Measurements from ENCODE around the gene CCNY.
"Not testable (repeated sequence)": the region's sequence is repeated elsewhere in the genome, so short reads cannot be mapped to it uniquely, and the experiment has no call there.

The CCNY gene

GRCh38 chr10:35387768-35388167, 51.5 kb downstream of the CCNY start:
- no peak for FAIRE-seq

DNA sequence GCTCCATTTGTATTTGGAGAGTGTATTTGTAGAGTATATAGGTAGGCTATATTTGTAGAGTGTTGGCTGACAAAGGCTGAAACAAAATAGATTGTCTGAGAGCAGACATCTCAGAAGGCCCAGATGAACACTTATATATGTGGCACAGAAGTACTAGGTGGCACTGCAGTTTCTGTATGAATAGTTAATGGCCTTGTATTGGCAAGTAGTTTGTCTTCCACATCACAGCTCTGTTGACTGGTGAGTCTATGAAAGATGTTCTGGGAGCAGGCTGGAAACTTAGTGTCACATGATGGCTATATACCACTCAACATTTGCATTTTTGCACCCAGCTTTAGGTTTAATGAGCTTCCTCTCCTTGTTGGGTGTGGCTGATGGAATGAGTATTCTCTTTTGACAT, 51.9 kb downstream of the CCNY start:
- no peak for FAIRE-seq

DNA sequence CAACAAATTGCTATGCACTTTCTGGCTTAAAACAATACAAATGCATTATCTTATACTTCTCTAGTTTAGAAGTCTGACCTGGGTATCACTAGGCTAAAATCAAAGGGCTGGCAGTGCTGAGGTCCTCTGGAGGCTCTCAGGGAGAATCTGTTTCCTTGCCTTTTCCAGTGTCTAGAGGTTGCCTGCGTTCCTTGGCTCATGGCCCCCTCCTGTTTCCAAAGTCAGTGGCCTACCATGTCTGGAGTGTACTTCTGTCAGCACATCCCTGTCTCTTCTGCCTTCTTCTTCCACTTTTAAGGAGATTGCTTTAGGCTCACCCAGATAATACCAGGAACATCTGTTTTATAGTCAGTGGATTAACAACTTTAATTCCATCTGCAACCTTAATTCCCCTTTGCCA, 52.4 kb downstream of the CCNY start:
- FAIRE-seq: no peak

DNA sequence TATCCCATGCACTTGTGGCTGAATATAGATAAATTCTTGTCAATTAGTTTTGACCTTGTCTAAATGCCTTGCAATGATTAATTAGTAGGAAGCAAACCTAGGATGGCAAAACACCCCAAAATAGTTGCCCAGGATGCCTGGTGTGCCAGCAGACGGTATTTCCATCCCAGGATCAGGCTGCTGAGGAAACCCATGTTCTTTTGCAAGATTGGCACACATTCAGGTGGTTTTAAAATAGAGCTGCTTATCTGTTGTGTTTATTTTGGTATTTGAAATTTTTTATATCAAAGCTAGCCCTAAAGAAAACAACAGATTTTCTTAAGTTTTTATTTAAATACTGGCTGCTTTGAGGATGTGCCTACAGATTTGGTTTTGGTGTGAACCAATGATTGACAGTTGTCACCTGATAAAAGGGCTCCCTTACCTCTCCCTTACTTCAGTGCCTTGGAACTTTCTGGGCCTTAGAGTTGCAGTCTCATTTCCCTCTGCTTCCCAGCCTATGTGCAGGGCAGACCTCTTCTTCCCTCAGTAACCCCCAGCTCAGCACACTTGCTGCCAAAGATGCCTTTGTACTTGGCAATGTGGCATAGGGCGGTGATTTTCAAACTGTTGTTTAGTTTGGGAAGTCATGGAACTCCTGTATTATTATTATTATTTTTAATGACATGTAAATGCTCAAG, 54.0 kb downstream of the CCNY start:
- no peak for FAIRE-seq

DNA sequence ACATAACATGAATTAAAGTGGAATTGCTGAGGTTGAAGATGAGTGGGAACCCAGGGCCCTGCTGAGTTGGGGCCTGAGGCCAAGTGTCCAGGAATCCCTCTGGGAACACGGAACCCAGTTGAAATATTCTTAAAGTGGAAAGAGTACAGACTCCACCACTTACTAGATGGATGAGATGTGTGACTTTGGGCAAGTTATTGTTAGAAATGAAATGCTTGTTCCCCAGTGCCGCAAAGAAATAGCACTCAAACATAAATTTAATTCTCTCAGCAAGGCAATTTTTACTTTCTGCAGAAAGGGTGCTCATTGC, 54.5 kb downstream of the CCNY start:
- no peak for FAIRE-seq

DNA sequence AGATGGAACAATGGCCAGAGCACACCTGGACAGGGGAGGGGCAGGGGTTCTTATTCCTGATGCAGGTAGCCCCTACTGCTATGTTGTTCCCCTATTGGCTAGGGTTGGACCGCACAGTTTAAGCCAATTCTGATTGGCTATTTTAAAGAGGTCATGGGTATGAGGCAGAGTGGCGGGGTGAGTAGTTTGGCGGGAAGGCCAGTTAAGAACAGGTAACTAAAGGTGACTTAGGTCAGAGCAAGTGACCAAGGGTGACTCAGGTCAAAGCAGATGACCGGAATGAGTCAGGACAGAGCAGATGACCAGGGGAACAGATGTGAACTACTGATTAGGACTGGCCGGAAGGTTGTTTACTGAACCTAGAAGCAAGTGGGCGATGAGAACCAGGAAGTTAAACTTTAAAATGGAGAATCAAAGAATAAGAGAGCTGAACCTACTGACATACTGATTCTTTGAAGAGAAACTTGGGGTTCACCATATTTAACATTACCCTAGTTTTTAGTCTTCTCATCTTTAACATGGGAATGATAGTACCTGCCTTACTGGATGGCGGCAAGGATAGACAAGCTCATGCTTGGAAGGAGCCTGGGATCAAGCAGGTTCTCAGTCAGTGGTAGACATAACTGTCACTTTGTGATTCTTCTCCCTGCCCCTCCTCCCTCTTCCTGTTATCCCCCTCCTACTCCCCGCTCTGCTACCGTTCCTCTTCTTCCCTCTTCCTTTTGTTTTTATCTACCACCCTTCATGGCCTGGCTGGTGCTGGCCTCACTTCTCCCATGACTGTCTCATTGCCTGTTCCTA, 55.0 kb downstream of the CCNY start:
- no peak for FAIRE-seq

- no peak for FAIRE-seq
These were observed 55.6 kb downstream of the CCNY start for GRCh38 chr10:35391954-35392262.

DNA sequence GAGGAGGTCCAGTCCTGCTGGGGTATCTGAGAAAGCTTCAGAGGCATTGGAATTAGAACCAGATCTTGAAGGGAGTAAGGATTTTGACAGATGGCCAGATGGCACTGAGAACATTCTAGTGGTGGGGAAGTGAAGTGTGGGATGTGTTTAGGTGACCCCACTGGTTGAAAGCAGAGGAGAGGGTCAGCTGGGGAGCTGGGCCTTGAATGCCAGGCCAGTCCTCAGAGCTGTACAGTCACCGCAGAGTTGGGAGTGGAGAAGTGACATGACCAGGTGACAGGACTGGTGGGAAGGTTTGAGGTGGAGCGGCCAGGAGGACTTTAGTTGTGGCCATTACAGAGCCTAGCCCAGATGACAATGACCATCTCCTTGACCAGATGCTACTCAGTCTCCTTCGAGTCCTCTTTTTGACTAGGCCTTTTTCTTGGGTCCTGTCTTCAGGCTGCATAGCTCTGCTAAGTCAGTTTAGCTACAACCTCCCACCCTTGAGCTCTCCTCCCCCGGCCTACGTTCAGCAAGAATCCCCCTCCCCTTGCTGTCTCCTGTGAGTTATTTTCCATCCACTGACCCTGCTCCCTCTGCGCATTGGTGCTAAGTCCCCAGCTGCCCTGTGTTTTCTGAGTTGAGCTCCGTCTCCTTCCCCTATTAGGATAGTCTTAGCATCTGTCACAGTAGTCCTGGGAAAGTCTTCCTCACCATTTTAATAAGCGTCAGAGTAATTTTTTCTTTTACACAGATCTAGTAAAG, 56.3 kb downstream of the CCNY start:
- FAIRE-seq: no peak

GRCh38 chr10:35394411-35394851, 58.1 kb downstream of the CCNY start:
- no peak for FAIRE-seq

GRCh38 chr10:35394934-35395333, 58.6 kb downstream of the CCNY start:
- FAIRE-seq: no peak

- no peak for FAIRE-seq
These were observed 60.5 kb downstream of the CCNY start for GRCh38 chr10:35396560-35397434.

DNA sequence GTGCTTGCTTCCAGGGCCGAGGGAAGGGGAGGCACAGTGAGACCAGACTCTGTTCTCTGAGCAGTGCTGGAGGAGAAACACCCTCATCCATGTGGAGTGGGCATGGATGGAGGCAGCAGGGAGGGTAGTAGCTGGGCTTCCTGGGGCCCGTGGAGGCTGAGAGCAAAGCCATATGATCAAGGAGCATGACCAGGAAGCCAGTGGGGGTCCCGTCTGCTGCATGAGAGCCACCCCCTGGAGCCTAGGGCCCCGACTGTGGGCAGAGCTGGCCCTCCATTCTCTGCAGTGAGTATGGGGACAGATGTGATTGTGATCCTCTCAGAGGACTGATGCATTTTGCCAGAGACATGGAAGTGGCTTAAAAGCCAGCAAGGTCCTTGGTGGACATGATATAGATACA, 61.6 kb downstream of the CCNY start:
- no peak for FAIRE-seq

GRCh38 chr10:35398355-35398754, 62.0 kb downstream of the CCNY start:
- no peak for FAIRE-seq

- FAIRE-seq: no peak
These were observed 62.6 kb downstream of the CCNY start for GRCh38 chr10:35398908-35399307.

DNA sequence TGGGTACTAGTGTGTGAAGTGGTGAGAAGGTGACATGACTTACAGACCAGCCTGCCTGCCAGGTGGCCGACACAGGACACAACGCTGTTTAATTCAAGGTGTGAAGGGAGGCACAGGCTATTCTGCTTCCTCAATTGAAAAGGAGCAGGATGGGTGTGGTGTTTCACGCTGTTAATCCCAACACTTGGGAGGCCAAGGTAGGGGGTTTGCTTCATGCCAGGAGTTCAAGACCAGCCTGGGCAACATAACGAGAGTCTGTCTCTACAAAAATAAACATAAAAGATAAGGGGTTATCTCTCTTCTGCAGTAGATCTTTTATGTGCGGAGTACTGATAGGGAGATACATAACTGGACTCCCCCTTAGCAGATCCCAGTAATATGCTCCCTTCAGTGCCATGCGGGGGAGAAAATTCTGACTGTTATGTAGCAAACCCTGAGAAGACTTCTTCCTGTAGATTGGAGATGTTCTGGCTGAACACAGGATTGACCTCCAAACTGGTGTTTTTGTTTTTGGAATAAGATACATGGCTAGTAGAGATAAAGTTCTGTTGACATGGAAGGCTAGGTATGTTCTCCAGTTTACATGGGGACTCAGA, 63.2 kb downstream of the CCNY start:
- FAIRE-seq: no peak

DNA sequence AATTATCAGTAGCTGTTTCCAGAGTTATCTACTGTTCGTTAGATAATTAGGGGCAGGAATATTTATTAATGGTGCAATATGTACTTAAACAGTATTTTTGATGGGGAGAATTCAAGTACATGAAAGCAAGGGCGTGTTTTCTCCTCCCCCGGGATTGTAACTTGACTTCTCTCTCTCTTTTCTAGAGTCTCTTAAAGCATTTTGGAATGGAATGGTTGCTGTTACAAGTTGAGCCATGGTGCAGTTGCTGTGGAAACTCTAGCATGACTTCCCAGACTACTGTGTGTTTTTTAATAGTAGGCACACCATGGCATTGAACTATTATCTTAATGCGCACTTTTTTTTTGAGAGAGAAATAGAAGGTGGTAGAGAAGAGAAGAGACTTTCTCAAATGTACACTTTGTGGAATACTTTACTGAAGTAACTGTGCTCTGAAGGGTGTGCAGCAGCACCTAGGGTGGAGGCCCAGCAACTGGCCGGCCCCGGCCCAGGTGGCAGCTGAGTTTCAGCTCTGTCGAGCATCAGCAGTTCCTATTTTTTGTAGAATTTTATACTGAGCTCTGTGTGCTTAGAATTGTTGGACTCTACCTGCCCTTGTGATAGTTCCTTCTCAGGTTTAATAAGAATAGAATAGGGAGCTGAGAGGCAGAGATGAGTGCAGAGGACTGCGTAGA, 64.4 kb downstream of the CCNY start:
- no peak for FAIRE-seq

- FAIRE-seq: not testable (repeated sequence)
These were observed 67.2 kb downstream of the CCNY start for GRCh38 chr10:35403491-35403890.

DNA sequence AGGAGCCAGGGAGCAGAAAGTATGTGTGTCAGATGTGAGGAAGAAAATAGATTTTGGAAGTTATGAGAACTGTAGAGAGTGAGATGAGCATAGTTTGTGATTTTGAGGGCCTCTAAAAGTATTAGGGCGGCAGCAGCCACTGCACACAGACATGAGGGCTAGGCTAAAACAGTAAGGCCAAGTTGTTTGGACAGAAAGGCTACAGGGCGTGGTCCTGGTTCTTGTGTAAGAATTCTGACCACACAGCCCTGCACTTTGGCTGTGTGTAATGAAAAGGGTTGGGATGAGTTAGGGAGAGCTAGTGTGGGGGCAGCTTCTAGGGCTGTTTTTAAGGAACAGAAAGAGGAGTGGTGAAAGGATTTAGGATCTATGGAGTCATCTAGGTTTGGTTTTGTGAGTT, 67.8 kb downstream of the CCNY start:
- not testable (repeated sequence) for FAIRE-seq

DNA sequence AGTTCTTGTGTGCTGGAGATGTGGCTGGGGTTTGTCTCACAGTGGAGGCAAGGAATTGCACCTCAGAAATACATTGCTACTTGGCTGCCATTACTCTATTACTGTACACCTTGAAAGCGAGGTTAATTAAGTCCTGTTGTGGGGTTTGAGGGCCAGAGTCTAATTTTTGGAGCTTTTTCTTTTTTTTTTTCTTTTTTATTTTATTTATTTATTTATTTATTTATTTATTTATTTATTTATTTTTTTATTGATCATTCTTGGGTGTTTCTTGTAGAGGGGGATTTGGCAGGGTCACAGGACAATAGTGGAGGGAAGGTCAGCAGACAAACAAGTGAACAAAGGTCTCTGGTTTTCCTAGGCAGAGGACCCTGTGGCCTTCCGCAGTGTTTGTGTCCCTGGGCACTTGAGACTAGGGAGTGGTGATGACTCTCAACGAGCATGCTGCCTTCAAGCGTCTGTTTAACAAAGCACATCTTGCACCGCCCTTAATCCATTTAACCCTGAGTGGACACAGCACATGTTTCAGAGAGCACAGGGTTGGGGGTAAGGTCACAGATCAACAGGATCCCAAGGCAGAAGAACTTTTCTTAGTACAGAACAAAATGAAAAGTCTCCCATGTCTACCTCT, 69.8 kb downstream of the CCNY start:
- FAIRE-seq: not testable (repeated sequence)

DNA sequence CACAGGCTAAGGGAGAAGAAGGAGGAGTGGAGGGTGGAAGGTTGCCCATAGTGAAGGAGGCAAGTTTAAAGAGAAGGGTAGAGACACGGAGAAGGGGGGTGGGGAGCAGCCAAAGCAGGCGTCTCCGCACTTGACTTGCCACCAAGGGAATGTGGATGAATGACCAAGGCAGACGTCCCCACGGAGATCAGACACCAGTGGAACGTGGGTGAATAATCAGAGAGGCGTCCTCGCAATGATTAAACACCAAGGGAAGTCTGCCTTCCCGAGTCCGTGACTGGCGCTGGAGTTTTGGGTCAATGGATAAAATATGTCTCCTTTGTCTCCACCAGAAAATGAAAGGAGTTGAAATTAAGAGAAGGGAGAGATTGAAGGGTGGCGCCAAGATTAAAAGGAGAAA, 71.4 kb downstream of the CCNY start:
- not testable (repeated sequence) for FAIRE-seq

- FAIRE-seq: no peak
These were observed 72.8 kb downstream of the CCNY start for GRCh38 chr10:35409094-35409582.

All from endometrium (tissue), 2 donors.